NOMO-1 treated with DMSO at 0.1 percent for 48 hours (cell line): ENCODE measurements around the gene GBP5.
"Not testable (repeated sequence)": the region's sequence is repeated elsewhere in the genome, so short reads cannot be mapped to it uniquely, and the experiment has no call there.

Experiments
- DNase-seq: peaks from one replicate; lab custom pipeline; 2025; ENCODE audit not compliant: unreplicated experiment; lab: John Stamatoyannopoulos, UW

GBP5 gene

DNA sequence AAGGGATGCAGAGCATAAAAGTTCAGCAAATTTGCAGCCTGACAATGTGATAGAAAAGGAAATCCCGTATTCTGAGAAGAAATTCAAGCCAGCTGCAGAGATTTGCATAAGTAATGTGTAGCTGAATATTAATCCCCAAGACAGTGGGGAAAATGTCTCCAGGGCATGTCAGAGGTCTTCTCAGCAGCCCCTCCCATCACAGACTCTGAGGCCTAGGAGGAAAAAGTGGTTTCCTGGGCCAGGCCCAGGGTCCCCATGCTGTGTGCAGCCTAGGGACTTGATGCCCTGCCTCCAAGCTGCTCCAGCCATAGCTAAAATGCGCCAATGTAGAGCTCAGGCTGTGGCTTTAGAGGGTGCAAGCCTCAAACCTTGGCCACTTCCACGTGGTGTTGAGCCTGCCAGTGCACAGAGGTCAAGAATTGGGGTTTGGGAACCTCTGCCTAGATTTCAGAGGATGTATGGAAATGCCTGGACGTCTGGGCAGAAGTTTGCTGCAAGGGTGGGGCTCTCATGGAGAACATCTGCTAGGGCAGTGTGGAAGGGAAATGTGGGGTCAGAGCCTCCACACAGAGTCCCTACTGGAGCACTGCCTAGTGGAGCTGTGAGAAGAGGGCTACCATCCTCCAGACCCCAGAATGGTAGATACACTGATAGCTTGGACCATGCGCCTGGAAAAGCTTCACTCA lies 11.6 kb upstream of the GBP5 start:
- DNase-seq = not testable (repeated sequence)

DNA sequence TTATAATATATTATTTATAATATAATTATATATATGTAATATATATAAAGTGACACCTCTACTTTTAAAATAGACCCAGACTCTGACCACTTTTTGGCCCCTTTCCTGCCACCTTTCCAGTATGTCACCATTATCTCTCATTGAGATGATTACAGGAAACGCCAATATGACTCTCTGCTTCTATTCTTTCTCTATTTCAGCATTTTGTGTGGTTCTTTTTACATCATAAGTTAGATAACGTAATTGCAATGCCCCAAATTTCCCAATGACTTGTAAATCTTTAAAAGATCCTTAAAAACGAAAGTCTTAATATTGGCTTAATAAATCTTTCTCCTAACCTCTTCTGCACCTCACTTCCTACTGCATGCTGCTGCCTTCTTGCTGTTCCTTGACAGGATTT lies 8.1 kb upstream of the GBP5 start:
- peak; percentile 59 for DNase-seq

DNA sequence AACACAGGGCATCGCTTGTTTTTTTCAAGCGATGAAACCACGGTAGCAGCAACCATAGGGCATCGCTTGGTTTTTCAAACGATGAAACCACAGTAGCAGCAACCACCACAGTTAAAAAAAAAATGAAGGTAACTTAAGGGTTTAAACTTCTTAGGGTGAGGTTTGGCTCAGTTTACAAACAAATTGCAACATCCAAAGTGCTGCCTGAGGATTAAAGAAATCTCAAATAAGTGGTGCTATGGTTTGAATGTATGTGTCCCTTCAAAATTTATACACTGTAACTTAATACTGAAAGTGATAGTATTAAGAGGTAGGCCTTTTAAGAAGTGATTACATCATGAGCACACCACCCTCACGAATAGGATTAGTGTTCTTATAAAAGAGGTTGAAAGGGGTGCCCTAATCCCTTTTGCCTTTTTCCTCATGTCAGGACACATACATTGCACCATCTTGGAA lies 6.4 kb upstream of the GBP5 start:
- DNase-seq = no peak

DNA sequence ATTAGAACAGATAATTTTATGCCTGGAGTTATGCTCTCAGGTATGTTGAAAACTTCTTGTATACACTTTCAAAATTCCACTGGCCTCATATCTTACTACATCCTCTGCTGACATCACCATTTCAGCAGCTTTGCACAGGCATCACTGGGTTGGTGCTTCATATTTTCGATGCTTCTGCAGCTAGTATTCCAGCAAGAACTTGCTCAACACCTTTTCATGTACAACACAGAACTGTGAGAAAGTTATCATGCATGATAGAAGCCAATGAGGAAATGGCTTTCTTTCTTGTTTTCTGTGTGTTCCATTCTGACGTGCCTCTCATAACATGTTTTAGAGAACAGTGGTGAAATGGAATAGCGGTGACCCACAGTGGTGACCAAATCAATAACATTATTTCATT lies 5.1 kb upstream of the GBP5 start:
- DNase-seq = no peak

DNA sequence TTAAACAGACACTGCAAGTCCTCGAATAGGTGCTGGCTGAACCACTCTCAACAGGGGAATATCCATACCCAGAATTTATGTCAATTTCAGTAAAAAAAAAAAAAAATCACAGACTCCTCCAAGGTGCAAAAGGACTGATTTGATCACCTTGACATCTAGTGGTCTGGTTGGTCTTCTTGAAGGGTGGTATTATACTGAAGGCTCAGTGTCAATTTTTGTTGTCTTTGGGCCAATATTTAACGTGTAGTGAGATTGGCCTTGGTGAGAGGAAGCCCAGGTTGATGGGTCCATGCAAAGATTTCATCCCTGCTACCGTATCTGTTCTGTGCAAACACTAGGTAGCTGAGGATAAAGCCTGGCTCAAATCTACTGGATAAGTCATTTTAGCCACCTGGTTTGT lies 4.0 kb upstream of the GBP5 start:
- DNase-seq = no peak

DNA sequence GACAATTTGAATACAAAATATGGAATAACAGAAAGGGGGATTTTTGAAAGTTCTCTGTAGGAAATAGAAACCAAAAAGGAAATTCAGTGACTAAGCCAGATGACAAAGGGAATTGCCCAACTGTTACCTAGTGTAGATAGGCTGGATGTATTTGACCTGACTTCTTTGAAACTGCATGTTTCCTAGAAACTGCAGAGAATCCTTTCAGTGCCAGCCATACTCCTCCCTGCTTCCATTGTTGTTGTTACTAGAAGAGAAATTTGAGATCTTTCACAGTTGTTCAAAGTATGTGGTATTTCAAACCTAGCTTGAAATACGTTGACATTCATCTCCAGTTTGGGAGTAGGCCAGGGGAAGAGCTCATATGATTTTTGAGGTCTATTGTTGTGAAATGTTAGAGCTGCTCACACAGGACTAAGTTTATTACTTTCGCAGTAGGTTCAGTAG lies 1.8 kb upstream of the GBP5 start:
- DNase-seq = peak; percentile 64

DNA sequence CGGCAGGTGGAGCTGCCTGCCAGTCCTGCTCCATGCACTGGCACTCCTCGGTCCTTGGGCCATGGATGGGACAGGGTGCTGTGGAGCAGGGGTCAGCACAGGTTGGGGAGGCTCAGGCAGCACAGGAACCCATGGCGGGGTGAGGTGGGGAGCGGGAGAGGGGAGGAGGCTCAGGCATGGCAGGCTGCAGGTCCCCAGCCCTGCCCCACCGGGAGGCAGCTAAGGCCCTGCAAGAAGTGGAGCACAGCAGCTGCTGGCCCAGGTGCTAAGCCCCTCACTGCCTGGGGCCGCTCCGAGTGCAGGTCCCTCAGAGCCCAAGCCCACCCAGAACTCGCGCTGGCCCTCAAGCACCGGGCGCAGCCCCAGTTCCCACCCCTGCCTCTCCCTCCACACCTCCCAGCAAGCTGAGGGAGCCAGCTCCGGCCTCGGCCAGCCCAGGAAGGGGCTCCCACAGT lies 691 bp upstream of the GBP5 start:
- DNase-seq = no peak

DNA sequence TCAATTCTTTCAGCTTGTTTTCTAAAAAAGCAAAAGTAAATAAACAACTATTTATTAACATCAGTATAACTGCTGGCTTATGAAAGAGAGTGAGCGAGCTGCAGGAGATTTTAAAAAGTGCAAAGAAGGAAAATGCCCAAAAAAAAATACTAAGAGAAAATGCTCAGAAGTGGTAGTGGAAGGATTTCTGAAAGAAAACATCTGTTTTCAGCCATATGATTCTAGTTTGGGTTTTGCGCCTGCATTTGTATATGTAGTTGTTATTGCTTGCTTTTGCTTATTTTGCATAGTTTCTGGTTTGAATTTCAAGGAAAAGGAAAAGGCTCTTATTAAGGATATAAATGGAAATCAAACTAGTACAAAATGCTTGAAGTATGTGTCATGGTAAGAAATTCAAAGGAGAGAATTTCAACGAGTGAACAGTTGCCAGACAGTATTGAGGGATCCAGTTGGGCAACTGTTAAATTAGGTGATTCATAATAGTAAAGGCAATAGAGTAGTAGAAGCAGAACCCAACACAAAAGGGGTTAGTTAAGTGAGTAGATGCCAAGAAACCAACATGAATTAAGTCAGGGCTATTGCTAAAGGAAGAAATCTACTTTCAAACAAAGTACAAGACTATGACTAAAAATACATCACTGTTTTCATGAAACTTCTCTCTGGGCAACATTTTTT lies 1.2 kb downstream of the GBP5 start:
- peak; percentile 39 for DNase-seq

DNA sequence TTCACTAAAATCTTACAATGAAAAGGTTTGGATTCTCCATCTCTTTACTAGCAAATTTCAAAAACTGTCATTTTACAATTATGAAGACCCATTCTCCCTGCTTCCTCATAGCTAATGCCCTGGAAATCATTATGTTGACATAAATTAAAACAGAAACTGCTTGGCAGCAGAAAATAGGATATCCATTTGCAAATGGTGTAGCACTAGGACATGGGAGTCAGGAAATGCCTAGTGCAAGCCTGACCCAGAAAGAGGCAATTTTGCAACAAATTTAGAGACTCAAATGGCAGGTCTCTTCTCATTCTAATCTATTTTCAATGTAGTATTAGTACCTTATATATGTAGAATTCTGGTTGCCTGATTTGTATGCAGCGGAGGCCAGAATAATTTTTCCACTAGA lies 2.2 kb downstream of the GBP5 start:
- no peak for DNase-seq

DNA sequence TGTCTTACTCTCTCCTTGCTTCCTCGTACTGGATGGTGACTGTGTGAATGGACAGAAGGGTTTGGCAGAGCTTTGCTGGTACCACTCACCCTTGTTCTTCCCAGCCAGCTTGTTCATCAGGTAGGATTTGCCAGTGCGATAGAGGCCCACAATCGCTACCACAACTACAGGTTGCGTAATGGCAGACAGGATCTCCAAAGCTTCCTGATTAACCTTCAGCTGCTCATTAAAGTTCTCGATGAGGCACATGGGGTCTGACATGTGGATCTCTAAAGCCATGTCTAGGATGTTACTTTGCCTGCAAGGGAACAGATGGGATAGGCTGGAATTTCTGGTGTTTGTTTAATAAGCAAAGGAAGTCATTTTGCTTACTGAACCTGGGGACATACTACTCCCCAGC lies 3.4 kb downstream of the GBP5 start:
- peak; percentile 19 for DNase-seq

DNA sequence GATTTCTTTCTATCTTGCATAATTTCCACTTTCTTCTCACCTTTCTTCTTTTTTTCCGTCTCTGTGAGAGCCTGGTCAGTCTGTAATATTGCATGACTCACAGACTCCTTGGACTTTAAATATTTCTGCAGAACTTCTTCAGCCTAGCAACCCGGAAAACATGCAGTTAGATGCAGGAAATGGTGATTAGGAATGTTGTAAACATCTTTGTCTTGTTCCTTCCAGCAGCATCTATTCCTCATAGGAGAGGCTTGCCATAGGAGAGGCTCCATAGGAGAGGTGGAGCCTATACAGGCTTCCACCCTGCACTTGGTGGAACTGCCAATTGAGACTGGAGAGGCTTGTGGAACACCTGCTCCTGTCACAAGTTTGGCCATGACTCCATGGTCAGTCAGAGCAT lies 10.0 kb downstream of the GBP5 start:
- no peak for DNase-seq

DNA sequence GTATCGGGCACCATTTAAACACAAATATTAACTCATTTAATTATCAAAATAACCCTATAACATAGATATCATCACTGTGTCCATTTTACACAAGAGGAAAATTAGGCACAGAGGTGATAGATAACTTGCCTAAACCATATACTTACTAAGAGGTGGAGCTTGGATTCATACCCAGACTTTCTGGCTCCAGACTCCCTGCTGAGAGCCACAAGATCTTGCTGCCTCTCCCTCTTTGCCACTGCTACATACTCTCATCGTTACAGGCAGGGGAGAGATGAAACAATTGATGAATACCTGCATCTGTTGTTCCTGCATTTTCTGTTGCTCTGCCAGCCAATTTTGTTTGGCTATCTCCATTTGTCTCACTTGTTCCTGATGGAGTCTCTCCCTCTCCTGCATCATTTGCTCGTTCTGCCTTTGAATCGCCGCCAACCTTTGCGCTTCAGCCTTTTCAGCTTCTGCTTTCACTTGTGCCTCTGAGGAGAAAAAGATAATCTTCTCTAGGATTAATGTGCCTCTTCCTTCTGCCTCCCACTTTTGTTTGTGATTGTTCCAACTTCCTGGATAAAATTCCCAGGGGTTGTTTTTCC lies 10.6 kb downstream of the GBP5 start:
- DNase-seq = no peak

DNA sequence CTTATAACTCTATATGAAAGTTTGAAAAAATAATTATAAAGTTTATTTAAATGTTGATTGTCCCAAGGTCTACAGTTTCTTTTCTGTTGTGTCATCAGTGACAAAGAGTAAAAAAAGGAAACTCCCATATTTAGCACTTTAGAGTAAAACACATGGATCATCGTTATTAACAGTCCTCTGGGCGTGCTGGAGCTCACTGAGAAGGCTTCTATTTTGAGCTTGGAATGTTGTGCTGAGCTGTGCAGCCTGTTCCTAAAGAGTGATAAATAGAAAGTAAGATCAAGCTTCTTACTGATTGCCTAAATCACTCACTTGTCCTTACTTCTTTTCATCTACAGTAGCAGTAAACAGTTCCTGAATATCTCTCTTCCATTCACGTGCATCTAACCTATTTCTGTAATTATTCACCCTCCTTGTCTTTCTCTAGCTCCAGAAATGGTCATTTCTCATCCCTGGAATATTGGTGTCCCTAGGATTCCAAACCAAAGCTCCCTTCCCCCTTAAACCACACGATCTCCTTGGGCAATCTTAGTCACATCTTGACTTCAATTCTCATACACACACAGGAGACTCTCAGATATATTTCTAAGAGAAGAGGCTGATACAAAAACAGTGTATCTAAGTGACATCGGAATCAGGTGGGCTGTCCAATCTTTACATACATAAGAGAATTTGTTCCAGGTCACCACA lies 11.9 kb downstream of the GBP5 start:
- no peak for DNase-seq

DNA sequence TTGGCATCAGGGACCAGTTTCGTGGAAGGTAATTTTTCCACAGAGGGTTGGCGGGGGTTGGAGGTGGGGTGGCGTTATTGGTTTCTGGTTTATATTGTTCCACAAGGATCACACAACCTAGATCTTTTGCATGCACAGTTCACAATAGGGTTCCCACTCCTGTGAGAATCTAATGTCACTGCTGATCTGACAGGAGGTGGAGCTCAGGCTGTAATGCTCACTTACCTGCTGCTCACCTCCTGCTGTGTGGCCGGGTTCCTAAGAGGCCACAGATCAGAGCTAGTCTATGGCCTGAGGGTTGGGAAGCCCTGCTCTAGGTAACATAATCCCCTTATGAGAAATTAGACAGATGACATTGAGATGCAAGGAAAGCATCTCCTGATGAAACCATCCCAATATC lies 12.6 kb downstream of the GBP5 start:
- DNase-seq = no peak

DNA sequence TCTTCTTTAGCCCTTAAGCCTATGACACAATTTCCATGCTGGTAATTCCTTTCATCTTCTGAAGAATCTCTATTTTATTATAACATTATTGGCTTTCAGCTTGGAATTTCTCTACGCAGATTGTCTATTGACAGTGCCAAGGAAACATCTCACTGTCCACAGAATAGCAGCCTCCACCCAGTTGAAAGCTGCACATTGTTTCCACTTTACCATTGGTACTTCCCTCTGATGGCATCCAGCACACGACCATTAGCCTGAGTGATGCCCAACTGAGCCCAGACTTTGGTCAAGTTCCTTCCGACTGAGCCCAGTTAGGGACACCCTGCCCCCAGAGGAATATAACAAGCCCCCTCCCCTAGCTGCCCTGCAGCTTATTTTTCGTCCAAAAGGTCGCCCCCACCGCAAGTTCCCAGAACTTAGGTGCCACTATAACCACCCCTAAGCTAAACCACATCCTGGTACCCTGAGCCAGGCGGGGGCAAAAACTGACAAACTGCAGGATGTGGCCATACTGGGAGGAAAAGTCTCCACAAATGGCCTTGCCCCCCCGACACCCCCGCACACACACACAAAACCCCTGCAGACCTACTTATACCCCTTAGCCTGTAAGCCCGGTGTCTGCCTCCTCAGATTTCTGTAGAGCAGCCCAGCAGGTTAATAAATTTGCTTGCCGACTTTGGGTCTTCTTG lies 13.2 kb downstream of the GBP5 start:
- DNase-seq = no peak

DNA sequence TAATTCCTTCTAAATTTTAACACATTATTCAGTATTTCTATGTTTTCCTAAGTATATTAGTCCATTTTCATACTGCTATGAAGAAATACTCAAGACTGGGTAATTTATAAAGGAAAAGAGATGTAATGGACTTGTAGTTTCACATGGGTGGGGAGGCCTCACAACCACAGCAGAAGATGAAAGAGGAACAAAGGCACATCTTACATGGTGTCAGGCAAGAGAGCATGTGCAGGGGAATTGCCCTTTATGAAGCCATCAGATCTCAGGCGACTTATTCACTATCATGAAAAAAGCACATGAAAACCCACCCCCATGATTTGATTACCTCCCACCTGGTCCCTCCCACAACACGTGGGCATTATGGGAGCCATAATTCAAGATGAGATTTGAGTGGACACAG lies 15.6 kb downstream of the GBP5 start:
- DNase-seq = peak; percentile 64

DNA sequence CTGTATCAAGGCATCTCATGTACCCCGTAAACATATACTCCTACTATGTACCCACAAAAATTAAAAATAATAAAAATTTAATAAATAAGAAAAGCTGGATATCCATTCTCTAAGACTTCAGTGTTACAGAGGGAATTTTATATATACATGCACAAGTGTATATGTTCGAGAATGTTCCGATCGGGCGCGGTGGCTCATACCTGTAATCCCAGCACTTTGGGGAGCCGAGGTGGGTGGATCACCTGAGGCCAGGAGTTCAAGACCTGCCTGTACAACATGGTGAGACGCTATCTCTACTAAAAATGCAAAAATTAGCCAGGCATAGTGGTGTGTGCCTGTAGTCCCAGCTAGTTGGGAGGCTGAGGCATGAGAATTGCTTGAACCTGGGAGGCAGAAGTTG lies 17.1 kb downstream of the GBP5 start:
- DNase-seq = not testable (repeated sequence)

DNA sequence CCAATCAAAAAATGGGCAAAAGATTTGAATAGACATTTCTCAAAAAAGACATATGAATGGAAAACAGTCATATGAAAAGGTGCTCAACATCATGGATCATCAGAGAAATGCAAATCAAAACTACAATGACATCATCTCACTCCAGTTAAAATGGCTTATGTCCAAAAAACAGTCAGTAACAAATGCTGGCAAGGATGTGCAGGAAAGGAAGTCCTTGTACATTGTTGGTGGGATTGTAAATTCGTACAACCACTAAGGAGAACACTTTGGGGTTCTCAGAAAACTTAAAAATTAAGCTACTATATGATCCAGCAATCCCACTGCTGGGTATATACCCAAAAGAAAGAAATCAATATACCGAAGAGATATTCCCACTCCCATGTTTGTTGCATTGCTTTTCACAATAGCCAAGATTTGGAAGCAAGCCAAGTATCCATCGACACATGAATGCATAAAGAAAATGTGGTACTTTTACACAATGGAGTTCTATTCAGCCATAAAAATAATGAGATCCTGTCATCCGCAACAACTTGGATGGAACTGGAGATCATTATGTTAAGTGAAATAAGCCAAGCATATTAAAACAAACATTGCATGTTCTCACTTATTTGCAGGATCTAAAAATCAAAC lies 17.9 kb downstream of the GBP5 start:
- no peak for DNase-seq

DNA sequence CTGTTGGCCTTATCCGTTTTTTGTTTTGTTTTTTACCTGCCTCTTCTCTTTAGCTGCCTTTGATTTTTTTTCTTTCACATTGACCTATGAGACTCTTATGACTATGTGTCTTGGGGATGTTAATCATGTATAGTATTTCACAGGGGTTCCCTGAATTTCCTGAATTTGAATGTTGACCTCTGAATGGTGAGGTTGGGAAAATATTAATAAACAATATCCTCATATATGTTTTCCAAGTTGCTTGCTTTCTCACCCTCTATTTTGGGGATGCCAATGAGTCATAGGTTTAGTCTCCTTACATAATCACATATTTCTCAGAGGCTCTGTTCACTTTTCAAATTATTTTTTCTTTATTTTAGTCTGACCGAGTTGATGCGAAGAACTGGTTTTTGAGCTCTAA lies 29.6 kb downstream of the GBP5 start:
- DNase-seq = no peak
